Activated CD8-positive, alpha-beta T cell treated with anti-CD3 and anti-CD28 coated beads, Interleukin-2, amount 10 ng/mL, durations not matched to agents 7 days and 5 days (primary cell): ENCODE results near the gene BASP1. TPM values are rescaled to one million over a fixed set of nuclear protein-coding genes. Genes with fewer than 3 reads are reported as not detected.

Source experiments
- ATAC-seq: fragments of 150-1000 bp; cut with Tn5 transposase; one replicate; pipeline ENCODE4 v1.10.0; 2021; ENCODE audit warnings: moderate library complexity
- CTCF ChIA-PET: fragments of 350-600 bp; sonication (Branson Sonifier 250); formaldehyde crosslinking; loops from one replicate; lab custom pipeline; 2021; ENCODE audit warnings: antibody characterized with exemption; lab: Charles Lee
- POLR2A ChIA-PET: fragments of 350-600 bp; sonication (Branson Sonifier 250); formaldehyde crosslinking; loops from one replicate; lab custom pipeline; 2021; ENCODE audit warnings: antibody characterized with exemption; lab: Charles Lee
- DNase-seq: peaks from one replicate; pipeline ENCODE4 v3.0.0-alpha.2; 2020
- H3K27ac Mint-ChIP-seq: one replicate; pipeline ENCODE4 v1.8.0; 2021; ENCODE audit warnings: mild to moderate bottlenecking, mixed read lengths
- H3K27me3 Mint-ChIP-seq: one replicate; pipeline ENCODE4 v1.8.0; 2021; ENCODE audit warnings: low read depth, mixed read lengths
- H3K36me3 Mint-ChIP-seq: one replicate; pipeline ENCODE4 v1.8.0; 2021; ENCODE audit warnings: low read depth, mixed read lengths
- H3K4me1 Mint-ChIP-seq: one replicate; pipeline ENCODE4 v1.8.0; 2021; ENCODE audit warnings: low read depth, mixed read lengths
- H3K4me3 Mint-ChIP-seq: one replicate; pipeline ENCODE4 v1.8.0; 2021; ENCODE audit warnings: mild to moderate bottlenecking, mixed read lengths
- H3K9me3 Mint-ChIP-seq: one replicate; pipeline ENCODE4 v1.8.0; 2022; ENCODE audit warnings: mixed read lengths; ENCODE audit not compliant: insufficient read depth
- total RNA-seq, 2 experiments: library from RNA; stranded (reverse); gene quantifications; one replicate each; pipeline ENCODE4 v1.2.3, GENCODE V29; 2021

BASP1 gene
- total RNA-seq, 2 experiments from 2014 or later, result not detected

DNA sequence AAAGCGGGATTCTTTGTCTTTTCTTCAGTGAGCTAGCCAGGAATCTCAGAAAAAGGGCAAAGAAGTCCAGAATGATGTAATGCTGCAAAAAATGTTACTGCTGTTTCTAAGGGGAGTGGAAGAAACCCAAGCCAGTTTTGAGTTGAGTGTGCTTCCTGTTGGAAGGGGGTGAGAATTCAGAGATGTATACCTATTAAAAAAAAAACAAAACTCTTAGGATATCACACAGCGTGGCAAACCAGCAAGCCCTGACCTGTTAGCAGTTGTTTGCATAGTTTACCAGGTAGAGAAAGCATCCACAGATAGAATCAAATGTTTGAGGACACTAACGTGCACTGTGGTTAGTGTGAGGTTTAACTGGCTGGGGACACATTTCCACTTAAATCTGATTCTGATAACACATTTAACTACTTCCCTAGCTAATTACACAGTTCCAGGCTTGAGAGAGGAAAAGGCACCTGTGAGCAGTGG lies 11.4 kb downstream of the BASP1 start:
- CTCF ChIA-PET, result no interaction called here
- no peaks in the 10 kb centered on the region for H3K4me1 Mint-ChIP-seq
- H3K36me3 Mint-ChIP-seq, result no peaks in the 10 kb centered on the region
- ATAC-seq (no peak), DNase-seq (no peak)
- H3K4me3 Mint-ChIP-seq, result no peak overlapping the region
- H3K9me3 Mint-ChIP-seq, result no peaks in the 10 kb centered on the region
- POLR2A ChIA-PET, result no interaction called here
- H3K27me3 Mint-ChIP-seq, result no peaks in the 10 kb centered on the region
- no peak overlapping the region for H3K27ac Mint-ChIP-seq

DNA sequence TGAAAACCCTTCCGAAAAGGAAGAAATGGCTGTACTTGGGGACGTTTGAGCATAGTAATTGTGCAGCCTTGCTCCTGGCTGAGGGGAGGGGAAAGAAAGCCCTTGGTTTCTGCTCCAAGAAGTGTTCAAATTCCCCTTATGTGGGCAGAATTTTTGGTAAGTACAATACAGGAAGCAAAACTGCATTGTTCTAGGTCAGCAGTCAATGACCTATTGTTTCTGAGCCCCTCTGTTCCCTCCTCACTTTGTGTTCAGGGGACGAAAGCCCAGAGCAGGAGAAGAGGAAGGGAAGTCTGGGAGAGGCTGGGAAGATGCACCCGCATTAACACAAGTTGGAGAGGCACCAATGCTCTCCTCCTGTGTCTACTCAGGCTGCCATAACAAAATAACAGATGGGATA lies 11.9 kb downstream of the BASP1 start:
- ATAC-seq, result no peak
- Mint-ChIP-seq H3K4me1 (no peaks in the 10 kb centered on the region), H3K4me3 (no peak overlapping the region), H3K27me3 (no peaks in the 10 kb centered on the region), H3K9me3 (no peaks in the 10 kb centered on the region), H3K27ac (no peak overlapping the region), H3K36me3 (no peaks in the 10 kb centered on the region)
- POLR2A ChIA-PET, result no interaction called here
- CTCF ChIA-PET, result no interaction called here
- no peak for DNase-seq

DNA sequence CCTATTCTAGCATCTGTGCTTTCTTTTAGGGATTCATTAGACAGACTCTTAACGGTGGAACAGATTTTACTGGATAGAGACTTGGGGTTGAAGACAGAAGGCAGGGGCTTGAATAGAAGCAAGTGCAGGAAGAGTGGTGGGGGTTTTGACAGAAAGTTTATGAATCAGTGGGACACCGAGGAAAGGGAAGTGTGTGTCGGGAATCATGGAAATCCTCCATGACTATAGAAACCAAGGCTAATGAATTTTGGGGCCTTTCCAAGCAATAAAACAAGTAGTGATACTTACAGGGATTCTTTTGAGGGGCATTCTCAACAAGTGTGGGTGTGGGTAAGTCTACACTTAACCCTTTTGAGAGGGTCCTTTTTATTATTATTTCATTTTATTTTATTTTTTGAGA lies 12.8 kb downstream of the BASP1 start:
- ATAC-seq, result no peak
- no peak overlapping the region for H3K4me3 Mint-ChIP-seq
- H3K27me3 Mint-ChIP-seq, result no peaks in the 10 kb centered on the region
- ChIA-PET POLR2A (no interaction called here), CTCF (no interaction called here)
- no peak overlapping the region for H3K27ac Mint-ChIP-seq
- no peaks in the 10 kb centered on the region for H3K36me3 Mint-ChIP-seq
- DNase-seq, result no peak
- H3K4me1 Mint-ChIP-seq, result no peaks in the 10 kb centered on the region
- H3K9me3 Mint-ChIP-seq, result no peaks in the 10 kb centered on the region

DNA sequence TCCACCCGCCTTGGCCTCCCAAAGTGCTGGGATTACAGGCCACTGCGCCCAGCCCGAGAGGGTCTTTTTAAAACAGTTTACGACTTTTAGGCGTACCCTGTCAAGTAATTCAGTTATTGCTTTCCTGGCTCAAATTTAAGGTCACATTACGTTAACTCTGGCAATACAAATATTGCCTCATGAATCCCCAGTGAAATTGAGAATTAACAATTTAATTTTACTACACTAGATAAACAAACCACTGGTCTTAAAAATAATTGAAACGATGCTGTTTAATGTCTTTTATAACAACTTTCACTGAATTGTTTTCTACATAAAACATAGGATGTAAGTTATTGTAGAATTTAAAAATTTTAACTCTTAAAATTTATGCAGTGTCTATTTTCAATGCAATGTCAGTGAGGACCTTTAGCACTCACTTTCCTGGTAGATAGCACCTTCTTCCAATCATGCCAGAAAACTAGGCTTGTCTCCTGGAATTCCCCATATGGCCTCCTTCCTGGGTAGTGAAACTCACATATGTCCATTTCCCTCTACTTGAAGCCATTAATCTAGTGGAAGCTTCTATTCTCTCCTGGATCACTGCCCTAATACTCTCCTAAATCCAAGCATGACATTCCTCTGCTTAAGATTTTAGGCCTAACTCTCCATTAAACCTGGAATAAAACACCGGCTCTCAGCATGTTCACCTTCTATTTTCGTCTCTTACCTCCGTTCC lies 13.5 kb downstream of the BASP1 start:
- Mint-ChIP-seq H3K9me3 (no peaks in the 10 kb centered on the region), H3K4me3 (no peak overlapping the region)

DNA sequence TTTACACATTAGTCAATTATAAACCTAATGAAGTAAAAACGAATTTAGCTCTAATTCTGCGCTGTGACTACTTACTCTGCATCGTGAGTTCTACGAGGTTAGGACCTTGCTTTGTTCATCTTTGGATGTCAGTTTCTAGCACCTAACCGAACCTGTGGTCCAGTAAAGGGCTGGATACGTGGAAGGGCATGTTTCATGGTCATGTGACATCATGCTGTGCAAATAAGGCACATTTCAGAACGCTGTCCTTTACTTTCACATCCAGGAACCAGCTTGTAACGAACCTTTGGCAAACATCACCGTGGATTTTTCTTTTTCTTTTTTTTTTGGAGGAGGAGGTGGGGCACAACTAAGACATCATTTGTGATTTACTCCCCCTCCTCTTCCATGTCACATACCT lies 15.0 kb downstream of the BASP1 start:
- ChIA-PET POLR2A (no interaction called here), CTCF (no interaction called here)
- Mint-ChIP-seq H3K4me1 (no peaks in the 10 kb centered on the region), H3K27me3 (no peaks in the 10 kb centered on the region), H3K36me3 (no peaks in the 10 kb centered on the region), H3K27ac (no peak overlapping the region), H3K9me3 (no peaks in the 10 kb centered on the region), H3K4me3 (no peak overlapping the region)
- ATAC-seq, result no peak
- DNase-seq, result no peak

More for the DNA sequence above, 13.5 kb downstream of the BASP1 start:
- no peak overlapping the region for H3K27ac Mint-ChIP-seq
- H3K27me3 Mint-ChIP-seq, result no peaks in the 10 kb centered on the region
- ChIA-PET POLR2A (no interaction called here), CTCF (no interaction called here)
- H3K36me3 Mint-ChIP-seq, result no peaks in the 10 kb centered on the region
- ATAC-seq, result no peak
- no peaks in the 10 kb centered on the region for H3K4me1 Mint-ChIP-seq
- no peak for DNase-seq

DNA sequence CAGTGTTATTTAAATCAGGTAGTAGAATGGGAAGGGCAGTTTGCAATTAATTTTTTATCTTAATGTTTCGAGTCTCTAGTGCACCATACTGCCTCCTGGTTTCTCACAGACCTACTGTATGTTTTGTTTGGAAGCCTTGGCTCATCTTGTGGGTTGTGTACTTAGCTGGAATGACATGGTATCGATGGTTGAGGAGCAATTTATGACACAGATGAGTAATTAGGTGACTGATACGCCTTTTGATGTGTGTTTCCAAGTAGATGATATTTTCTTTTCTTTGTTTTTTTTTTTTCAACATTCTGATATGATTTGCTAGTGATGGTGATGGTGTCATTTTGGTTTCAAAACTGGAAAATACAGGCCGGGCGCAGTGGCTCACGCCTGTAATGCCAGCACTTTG lies 16.1 kb downstream of the BASP1 start:
- Mint-ChIP-seq H3K4me1 (no peaks in the 10 kb centered on the region), H3K27me3 (no peaks in the 10 kb centered on the region), H3K27ac (no peak overlapping the region), H3K9me3 (no peaks in the 10 kb centered on the region), H3K4me3 (no peak overlapping the region), H3K36me3 (no peaks in the 10 kb centered on the region)
- DNase-seq, result no peak
- POLR2A ChIA-PET, result no interaction called here
- CTCF ChIA-PET, result no interaction called here
- no peak for ATAC-seq

DNA sequence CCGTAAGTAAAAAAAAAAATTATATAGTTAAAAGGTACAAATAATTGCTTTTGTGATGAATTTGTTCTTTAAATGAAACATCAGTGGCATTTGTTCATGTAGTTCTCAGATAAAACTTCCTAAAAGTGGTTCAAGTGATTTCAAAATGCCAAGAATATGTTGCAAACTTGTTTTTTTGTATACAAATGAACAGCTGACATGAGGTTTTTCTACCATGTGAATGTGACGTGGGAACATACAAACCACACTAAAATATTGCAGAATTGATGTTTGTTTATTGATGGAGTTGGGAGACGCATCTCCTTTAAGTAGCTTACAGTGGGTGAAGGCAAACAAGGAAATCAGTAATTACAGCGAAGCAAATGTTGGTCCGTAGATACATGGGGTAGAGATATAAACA lies 16.9 kb downstream of the BASP1 start:
- no peaks in the 10 kb centered on the region for H3K27me3 Mint-ChIP-seq
- DNase-seq (no peak), ATAC-seq (no peak)
- no peak overlapping the region for H3K27ac Mint-ChIP-seq
- H3K4me1 Mint-ChIP-seq, result no peaks in the 10 kb centered on the region
- POLR2A ChIA-PET, result no interaction called here
- no peak overlapping the region for H3K4me3 Mint-ChIP-seq
- CTCF ChIA-PET, result no interaction called here
- no peaks in the 10 kb centered on the region for H3K36me3 Mint-ChIP-seq
- H3K9me3 Mint-ChIP-seq, result no peaks in the 10 kb centered on the region

DNA sequence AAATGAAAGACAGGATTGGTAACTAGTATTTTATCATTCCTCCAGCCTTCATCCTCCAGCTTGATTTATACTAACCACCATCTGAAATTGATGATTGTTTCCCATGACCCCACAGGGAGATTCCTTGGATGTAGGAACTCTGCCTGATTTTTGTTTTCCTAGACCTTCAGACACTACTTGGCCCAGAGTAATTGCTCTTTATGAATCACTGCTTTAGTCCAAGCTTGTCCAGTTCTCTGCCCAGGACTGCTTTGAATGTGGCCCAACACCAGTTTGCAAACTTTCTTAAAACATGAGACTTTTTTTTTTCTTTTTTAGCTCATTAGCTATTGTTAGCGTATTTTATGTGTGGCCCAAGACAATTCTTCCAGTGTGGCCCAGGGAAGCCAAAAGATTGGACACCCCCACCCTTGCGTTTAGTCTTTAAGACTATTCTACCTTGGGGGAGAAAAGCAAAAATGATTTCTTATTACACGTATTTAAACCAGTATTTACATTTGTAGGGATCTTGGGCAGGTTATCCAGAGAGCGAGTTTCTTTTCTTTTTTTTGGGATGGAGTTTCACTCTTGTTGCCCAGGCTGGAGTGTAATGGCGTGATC lies 18.4 kb downstream of the BASP1 start:
- Mint-ChIP-seq H3K4me3 (no peak overlapping the region), H3K9me3 (no peaks in the 10 kb centered on the region), H3K36me3 (no peaks in the 10 kb centered on the region), H3K27me3 (no peaks in the 10 kb centered on the region), H3K27ac (no peak overlapping the region), H3K4me1 (no peaks in the 10 kb centered on the region)
- ATAC-seq, result no peak
- no peak for DNase-seq
- POLR2A ChIA-PET, result no interaction called here
- CTCF ChIA-PET, result no interaction called here

DNA sequence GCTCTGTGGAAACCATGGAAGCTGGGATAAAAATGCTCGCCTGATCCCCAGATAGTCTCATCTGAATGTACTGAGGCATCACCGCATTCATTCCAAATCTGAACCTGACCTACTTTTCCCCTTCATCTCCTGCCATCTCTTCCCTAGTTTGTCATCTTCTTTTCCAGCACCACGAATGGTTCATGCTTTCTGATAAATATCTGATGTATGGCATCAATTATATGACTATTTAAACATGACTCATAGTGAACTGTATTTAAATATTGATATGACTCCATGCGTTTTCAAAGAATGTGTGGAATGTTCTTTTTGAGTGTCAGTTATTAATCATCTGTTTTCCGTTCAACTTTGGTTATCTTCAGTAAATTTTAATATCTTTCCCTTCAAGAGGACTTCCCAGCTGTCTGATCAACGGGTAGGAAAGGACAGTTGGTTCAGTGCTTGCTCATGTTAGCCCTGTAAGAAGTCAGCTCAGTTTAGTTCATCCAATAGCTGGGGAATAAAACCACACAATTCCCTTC lies 21.1 kb downstream of the BASP1 start:
- DNase-seq, result no peak
- H3K36me3 Mint-ChIP-seq, result no peaks in the 10 kb centered on the region
- no peak overlapping the region for H3K27ac Mint-ChIP-seq
- H3K27me3 Mint-ChIP-seq, result no peaks in the 10 kb centered on the region
- H3K4me3 Mint-ChIP-seq, result no peak overlapping the region
- H3K4me1 Mint-ChIP-seq, result no peaks in the 10 kb centered on the region
- H3K9me3 Mint-ChIP-seq, result no peaks in the 10 kb centered on the region
- POLR2A ChIA-PET, result no interaction called here
- no peak for ATAC-seq
- CTCF ChIA-PET, result no interaction called here

DNA sequence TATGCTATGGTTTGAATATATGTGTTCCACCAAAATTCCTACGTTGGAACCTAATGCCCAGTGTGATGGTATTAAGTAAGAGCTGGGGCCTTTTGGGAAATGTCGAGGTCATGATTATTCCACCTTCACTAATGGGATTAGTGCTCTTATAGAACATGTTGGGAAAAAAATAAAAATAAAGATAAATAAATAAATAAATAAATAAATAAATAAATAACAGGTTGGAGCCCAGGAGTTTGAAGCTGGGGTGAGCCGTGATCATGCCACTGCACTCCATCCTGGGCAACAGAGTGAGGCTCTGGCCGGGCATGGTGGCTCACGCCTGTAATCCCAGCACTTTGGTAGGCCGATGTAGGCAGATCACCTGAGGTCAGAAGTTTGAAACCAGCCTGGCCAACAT lies 22.5 kb downstream of the BASP1 start:
- H3K4me3 Mint-ChIP-seq, result no peak overlapping the region
- ChIA-PET CTCF (no interaction called here), POLR2A (no interaction called here)
- no peaks in the 10 kb centered on the region for H3K9me3 Mint-ChIP-seq
- H3K4me1 Mint-ChIP-seq, result no peaks in the 10 kb centered on the region
- H3K36me3 Mint-ChIP-seq, result no peaks in the 10 kb centered on the region
- no peaks in the 10 kb centered on the region for H3K27me3 Mint-ChIP-seq
- H3K27ac Mint-ChIP-seq, result no peak overlapping the region
- ATAC-seq (no peak), DNase-seq (no peak)

DNA sequence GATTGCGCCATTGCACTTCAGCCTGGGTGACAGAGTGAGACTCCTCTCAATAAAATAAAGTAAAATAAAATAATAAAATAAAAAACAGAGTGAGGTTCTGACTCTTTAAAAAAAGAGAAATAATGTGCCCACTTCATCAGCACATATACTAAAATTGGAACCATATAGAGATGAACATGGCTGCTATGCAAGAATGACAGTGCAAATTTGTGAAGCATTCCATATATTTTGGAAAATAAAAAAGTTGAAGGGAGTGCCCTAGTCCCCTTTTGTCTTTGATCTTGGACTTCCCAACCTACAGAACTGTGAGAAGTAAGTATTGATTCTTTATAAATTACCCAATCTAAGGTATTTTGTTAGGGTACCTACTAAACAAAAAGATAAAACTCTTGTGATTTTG lies 23.1 kb downstream of the BASP1 start:
- ATAC-seq (no peak), DNase-seq (no peak)
- no peaks in the 10 kb centered on the region for H3K9me3 Mint-ChIP-seq
- H3K4me1 Mint-ChIP-seq, result no peaks in the 10 kb centered on the region
- no peaks in the 10 kb centered on the region for H3K36me3 Mint-ChIP-seq
- ChIA-PET POLR2A (no interaction called here), CTCF (no interaction called here)
- H3K27ac Mint-ChIP-seq, result no peak overlapping the region
- H3K27me3 Mint-ChIP-seq, result no peaks in the 10 kb centered on the region
- no peak overlapping the region for H3K4me3 Mint-ChIP-seq

DNA sequence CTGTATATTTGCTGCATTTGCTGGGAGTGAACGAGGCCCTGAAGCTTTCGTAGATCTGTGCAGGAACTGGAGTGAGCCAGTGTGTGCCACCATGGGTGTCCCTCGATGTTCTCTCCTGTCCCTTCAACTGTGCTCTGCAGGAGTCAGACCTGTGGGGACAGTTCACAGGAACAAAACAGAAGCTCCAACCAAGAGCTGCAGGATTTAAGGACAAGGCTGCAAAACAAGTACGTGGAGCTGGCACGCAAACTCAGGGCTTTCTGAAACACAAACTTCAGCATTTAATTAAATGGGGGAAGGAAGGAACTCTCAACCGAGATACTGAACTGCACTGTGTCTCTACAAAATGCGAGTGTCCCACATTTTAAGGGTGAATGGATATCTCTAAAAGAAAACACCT lies 24.2 kb downstream of the BASP1 start:
- H3K27ac Mint-ChIP-seq, result no peak overlapping the region
- DNase-seq, result no peak
- ATAC-seq, result no peak
- H3K4me1 Mint-ChIP-seq, result no peaks in the 10 kb centered on the region
- CTCF ChIA-PET, result no interaction called here
- H3K4me3 Mint-ChIP-seq, result no peak overlapping the region
- no peaks in the 10 kb centered on the region for H3K27me3 Mint-ChIP-seq
- POLR2A ChIA-PET, result no interaction called here
- H3K9me3 Mint-ChIP-seq, result no peaks in the 10 kb centered on the region
- H3K36me3 Mint-ChIP-seq, result no peaks in the 10 kb centered on the region
